ENCODE measurements around the gene APOBR.

GRCh38 chr16:28534542-28535373, 40.3 kb downstream of the APOBR start:
- TF ChIP-seq JUND (IDR thresholded peaks at IDR 0.05) (peak in 1 of 2 donors; percentile 44), TAF1 (conservative IDR thresholded peaks at IDR 0.05) (no peak), GABPA (IDR thresholded peaks at IDR 0.05 in 1 of 2, conservative IDR thresholded peaks at IDR 0.05 in 1 of 2) (no peak), REST (IDR thresholded peaks at IDR 0.05) (no peak), HNF4G (IDR thresholded peaks at IDR 0.05) (no peak)
- TF ChIP-seq, protein P1, sequence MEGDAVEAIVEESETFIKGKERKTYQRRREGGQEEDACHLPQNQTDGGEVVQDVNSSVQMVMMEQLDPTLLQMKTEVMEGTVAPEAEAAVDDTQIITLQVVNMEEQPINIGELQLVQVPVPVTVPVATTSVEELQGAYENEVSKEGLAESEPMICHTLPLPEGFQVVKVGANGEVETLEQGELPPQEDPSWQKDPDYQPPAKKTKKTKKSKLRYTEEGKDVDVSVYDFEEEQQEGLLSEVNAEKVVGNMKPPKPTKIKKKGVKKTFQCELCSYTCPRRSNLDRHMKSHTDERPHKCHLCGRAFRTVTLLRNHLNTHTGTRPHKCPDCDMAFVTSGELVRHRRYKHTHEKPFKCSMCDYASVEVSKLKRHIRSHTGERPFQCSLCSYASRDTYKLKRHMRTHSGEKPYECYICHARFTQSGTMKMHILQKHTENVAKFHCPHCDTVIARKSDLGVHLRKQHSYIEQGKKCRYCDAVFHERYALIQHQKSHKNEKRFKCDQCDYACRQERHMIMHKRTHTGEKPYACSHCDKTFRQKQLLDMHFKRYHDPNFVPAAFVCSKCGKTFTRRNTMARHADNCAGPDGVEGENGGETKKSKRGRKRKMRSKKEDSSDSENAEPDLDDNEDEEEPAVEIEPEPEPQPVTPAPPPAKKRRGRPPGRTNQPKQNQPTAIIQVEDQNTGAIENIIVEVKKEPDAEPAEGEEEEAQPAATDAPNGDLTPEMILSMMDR (IDR thresholded peaks at IDR 0.05; ENCODE audit: low read depth, low read length, missing input control): no peak
- TF ChIP-seq, protein P2, sequence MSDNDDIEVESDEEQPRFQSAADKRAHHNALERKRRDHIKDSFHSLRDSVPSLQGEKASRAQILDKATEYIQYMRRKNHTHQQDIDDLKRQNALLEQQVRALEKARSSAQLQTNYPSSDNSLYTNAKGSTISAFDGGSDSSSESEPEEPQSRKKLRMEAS (IDR thresholded peaks at IDR 0.05): peak; percentile 84
